Keratinocyte (primary cell): Measurements from ENCODE around the gene ARMC5. TPM values are rescaled to one million over a fixed set of nuclear protein-coding genes. Genes with fewer than 3 reads are reported as not detected.

Experiments
- DNase-seq: peaks from one replicate; pipeline ENCODE4 v3.0.0-alpha.2; 2011; ENCODE audit warnings: low read depth, missing footprints, low spot score
- FAIRE-seq: peaks from 2 replicates; lab custom pipeline; 2011; peaks lifted over from hg19 to GRCh38; lab: Jason Lieb, UNC
- H2AFZ ChIP-seq: 2 replicates; pipeline ENCODE4 v1.6.0; 2012; ENCODE audit warnings: low read length, control low read depth, inconsistent platforms; ENCODE audit not compliant: control insufficient read depth
- H3K27ac ChIP-seq: 2 replicates; pipeline ENCODE4 v1.5.1; 2011; ENCODE audit warnings: low read length; ENCODE audit not compliant: control insufficient read depth, insufficient read depth
- H3K27me3 ChIP-seq: 3 replicates; pipeline ENCODE4 v1.6.0; 2011; ENCODE audit warnings: low read length; ENCODE audit not compliant: control insufficient read depth, insufficient read depth; ENCODE audit errors: extremely low read depth
- H3K36me3 ChIP-seq, 2 experiments: 2 replicates in 1 of 2; 3 replicates in 1 of 2; pipeline ENCODE4 v1.5.1; 2011; ENCODE audit warnings: low read length in 2 of 2, mild to moderate bottlenecking in 1 of 2; ENCODE audit not compliant: control insufficient read depth in 2 of 2, insufficient read depth in 2 of 2; ENCODE audit errors: extremely low read depth in 1 of 2
- H3K4me1 ChIP-seq: 3 replicates; pipeline ENCODE4 v1.5.1; 2011; ENCODE audit warnings: low read length; ENCODE audit not compliant: control insufficient read depth, insufficient read depth; ENCODE audit errors: extremely low read depth
- H3K4me2 ChIP-seq: 3 replicates; pipeline ENCODE4 v1.6.0; 2011; ENCODE audit warnings: low read depth, low read length; ENCODE audit not compliant: control insufficient read depth, insufficient read depth; ENCODE audit errors: extremely low read depth
- H3K4me3 ChIP-seq, 3 experiments: fragments of 200-600 bp in 1 of 3; sonication (generic) in 1 of 3; 2 replicates in 2 of 3; 3 replicates in 1 of 3; pipeline ENCODE4 v1.5.1; 2011 to 2016; ENCODE audit warnings: low read length in 3 of 3, mild to moderate bottlenecking in 3 of 3, control low read depth in 2 of 3, inconsistent platforms in 1 of 3, low read depth in 1 of 3, mixed read lengths in 1 of 3, mixed run types in 1 of 3, moderate library complexity in 1 of 3; ENCODE audit not compliant: control insufficient read depth in 2 of 3, insufficient read depth in 2 of 3; ENCODE audit errors: extremely low read depth in 1 of 3
- H3K79me2 ChIP-seq: 2 replicates; pipeline ENCODE4 v1.6.0; 2012; ENCODE audit warnings: low read length; ENCODE audit not compliant: control insufficient read depth, insufficient read depth
- H3K9ac ChIP-seq: 3 replicates; pipeline ENCODE4 v1.6.0; 2011; ENCODE audit warnings: low read length; ENCODE audit not compliant: control insufficient read depth, insufficient read depth; ENCODE audit errors: extremely low read depth
- H3K9me1 ChIP-seq: 3 replicates; pipeline ENCODE4 v1.6.0; 2011; ENCODE audit warnings: low read length; ENCODE audit not compliant: control insufficient read depth, insufficient read depth; ENCODE audit errors: extremely low read depth
- H3K9me3 ChIP-seq: 2 replicates; pipeline ENCODE4 v1.5.1; 2012; ENCODE audit warnings: low read depth, low read length; ENCODE audit not compliant: control insufficient read depth
- H4K20me1 ChIP-seq: 3 replicates; pipeline ENCODE4 v1.6.0; 2011; ENCODE audit warnings: low read length; ENCODE audit not compliant: control insufficient read depth, insufficient read depth; ENCODE audit errors: extremely low read depth
- EZH2 ChIP-seq: IDR thresholded peaks from one replicate; pipeline ENCODE4 v1.6.1; 2012; ENCODE audit warnings: inconsistent platforms, mild to moderate bottlenecking, low read length, moderate library complexity
- dilution Hi-C: fragments of 300-500 bp; cut with MboI; formaldehyde crosslinking; loops from one replicate; pipeline ENCODE4 v1.7.0; 2020; ENCODE audit warnings: low sequenced_read_pairs; ENCODE audit not compliant: extremely low pct_ligation_motif_present
- polyA plus RNA-seq, 5 experiments: library from polyadenylated mRNA; depleted of rRNA in 3 of 5; stranded (reverse) in 3 of 5; stranded (forward) in 1 of 5; unstranded in 1 of 5; fragments of >200 nt; gene quantifications; 1 replicate in 1 of 5; 2 replicates in 3 of 5; 3 replicates in 1 of 5; pipeline versions ENCODE4 v1.2.1 to v1.2.3, GENCODE V29; 2011 to 2012; ENCODE audit warnings: missing spikeins in 2 of 5, low read depth in 1 of 5, low replicate concordance in 1 of 5
- TF ChIP-seq, protein P1 (sequence below), 3 experiments: IDR thresholded peaks in 1 of 3; conservative IDR thresholded peaks in 1 of 3; optimal IDR thresholded peaks in 1 of 3; 2 replicates in 2 of 3; 3 replicates in 1 of 3; pipeline versions ENCODE3 to v1.5.1; 2011; ENCODE audit warnings: low read length in 3 of 3, mild to moderate bottlenecking in 3 of 3, moderate library complexity in 2 of 3, control low read depth in 1 of 3, inconsistent platforms in 1 of 3; ENCODE audit not compliant: insufficient read depth in 2 of 3; ENCODE audit errors: extremely low read depth in 1 of 3

ARMC5 gene
- polyA plus RNA-seq, 1 donor (not counting 4 experiments of a cell fraction or from before 2014, with no cell fraction given), result 3.0 TPM

DNA sequence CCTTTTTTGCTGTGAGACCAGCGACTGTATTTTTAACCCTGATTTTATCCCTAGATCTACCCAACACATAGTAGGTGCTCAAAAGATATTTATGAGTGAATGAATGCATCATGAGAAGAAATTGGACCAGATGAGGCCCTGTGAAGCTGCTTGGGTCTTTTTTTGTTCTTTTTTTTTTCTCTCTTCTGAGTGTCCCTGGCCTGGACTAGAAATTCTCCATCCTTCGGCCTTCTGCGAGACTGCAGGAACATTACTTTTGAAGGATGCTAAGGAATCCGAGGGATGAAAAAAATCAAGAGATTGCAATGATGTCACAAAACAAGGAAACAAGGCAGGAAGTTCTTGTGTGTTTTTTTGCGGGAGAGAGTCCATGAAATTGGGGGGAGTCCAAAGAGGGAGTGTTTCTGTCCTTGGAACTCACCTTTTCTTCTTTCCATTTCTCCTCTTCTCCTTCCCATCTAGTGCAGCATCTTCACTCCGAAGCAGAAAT lies 49.5 kb downstream of the ARMC5 start:
- H3K79me2 ChIP-seq, result peaks cover 8% of the 10 kb centered on the region
- peak overlapping the region; percentile 83 for H3K27ac ChIP-seq
- no peak for TF ChIP-seq EZH2
- TF ChIP-seq, protein P1, sequence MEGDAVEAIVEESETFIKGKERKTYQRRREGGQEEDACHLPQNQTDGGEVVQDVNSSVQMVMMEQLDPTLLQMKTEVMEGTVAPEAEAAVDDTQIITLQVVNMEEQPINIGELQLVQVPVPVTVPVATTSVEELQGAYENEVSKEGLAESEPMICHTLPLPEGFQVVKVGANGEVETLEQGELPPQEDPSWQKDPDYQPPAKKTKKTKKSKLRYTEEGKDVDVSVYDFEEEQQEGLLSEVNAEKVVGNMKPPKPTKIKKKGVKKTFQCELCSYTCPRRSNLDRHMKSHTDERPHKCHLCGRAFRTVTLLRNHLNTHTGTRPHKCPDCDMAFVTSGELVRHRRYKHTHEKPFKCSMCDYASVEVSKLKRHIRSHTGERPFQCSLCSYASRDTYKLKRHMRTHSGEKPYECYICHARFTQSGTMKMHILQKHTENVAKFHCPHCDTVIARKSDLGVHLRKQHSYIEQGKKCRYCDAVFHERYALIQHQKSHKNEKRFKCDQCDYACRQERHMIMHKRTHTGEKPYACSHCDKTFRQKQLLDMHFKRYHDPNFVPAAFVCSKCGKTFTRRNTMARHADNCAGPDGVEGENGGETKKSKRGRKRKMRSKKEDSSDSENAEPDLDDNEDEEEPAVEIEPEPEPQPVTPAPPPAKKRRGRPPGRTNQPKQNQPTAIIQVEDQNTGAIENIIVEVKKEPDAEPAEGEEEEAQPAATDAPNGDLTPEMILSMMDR (optimal IDR thresholded peaks at IDR 0.05 in 1 of 3, IDR thresholded peaks at IDR 0.05 in 1 of 3, conservative IDR thresholded peaks at IDR 0.05 in 1 of 3; ENCODE audit: extremely low read depth in 1 of 3, insufficient read depth in 2 of 3, low read length in 3 of 3), result no peak
- no peaks in the 10 kb centered on the region for H3K27me3 ChIP-seq
- H3K9me1 ChIP-seq, result no peaks in the 10 kb centered on the region
- peak overlapping the region; percentile 73 for H2AFZ ChIP-seq
- peak overlapping the region; percentile 88 to 96 (median 89) for H3K4me3 ChIP-seq
- peak overlapping the region; percentile 76 for H3K4me2 ChIP-seq
- H3K4me1 ChIP-seq, result peaks cover 7% of the 10 kb centered on the region
- dilution Hi-C loops, result no loop called here
- FAIRE-seq, result no peak
- DNase-seq, result no peak
- no peaks in the 10 kb centered on the region for H4K20me1 ChIP-seq
- peak overlapping the region; percentile 89 for H3K9ac ChIP-seq
- peaks cover 3 to 4% of the 10 kb centered on the region in 2 experiments for H3K36me3 ChIP-seq
- H3K9me3 ChIP-seq, result no peaks in the 10 kb centered on the region

DNA sequence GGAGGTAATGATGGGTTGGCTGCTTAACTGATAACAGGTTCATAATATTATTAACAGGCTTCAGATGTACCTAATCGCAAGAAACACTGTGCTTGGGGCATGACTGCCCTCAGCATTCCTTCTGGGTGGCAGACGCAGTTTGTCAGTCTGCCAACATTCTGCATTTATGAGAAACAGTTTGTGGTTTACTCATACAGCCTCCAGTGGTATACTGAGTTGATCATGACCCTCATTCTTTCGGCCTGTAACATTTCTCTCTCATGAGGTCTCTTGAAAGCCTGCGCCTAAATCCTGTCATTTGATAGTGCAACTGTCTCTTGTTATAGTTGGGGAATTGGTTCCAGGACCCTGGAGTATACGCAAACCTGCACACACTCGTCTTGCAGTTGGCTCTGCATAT lies 53.8 kb downstream of the ARMC5 start:
- no peaks in the 10 kb centered on the region for H3K9me1 ChIP-seq
- dilution Hi-C loops, result no loop called here
- H3K4me1 ChIP-seq, result no peaks in the 10 kb centered on the region
- H3K79me2 ChIP-seq, result no peaks in the 10 kb centered on the region
- FAIRE-seq (no peak), DNase-seq (no peak)
- no peak overlapping the region for H3K9ac ChIP-seq
- TF ChIP-seq, protein P1 (optimal IDR thresholded peaks at IDR 0.05 in 1 of 3, IDR thresholded peaks at IDR 0.05 in 1 of 3, conservative IDR thresholded peaks at IDR 0.05 in 1 of 3; ENCODE audit: extremely low read depth in 1 of 3, insufficient read depth in 2 of 3, low read length in 3 of 3), result no peak
- no peak for TF ChIP-seq EZH2
- H3K36me3 ChIP-seq, result no peaks in the 10 kb centered on the region
- H3K27ac ChIP-seq, result no peak overlapping the region
- H3K4me3 ChIP-seq, result no peak overlapping the region
- no peaks in the 10 kb centered on the region for H4K20me1 ChIP-seq
- H3K27me3 ChIP-seq, result no peaks in the 10 kb centered on the region
- H2AFZ ChIP-seq, result no peak overlapping the region
- no peak overlapping the region for H3K4me2 ChIP-seq
- H3K9me3 ChIP-seq, result no peaks in the 10 kb centered on the region
